AG20443 (cell line): ENCODE results near the gene TNFSF13B.

Source experiments
- DNase-seq: peaks from one replicate; pipeline ENCODE4 v3.0.0; 2012; ENCODE audit warnings: low spot score, mixed read lengths

The TNFSF13B gene

GRCh38 chr13:108350579-108350978, 81.1 kb downstream of the TNFSF13B start:
- DNase-seq, result no peak

GRCh38 chr13:108352599-108352998, 83.1 kb downstream of the TNFSF13B start:
- no peak for DNase-seq

- DNase-seq, result no peak
These were observed 87.7 kb downstream of the TNFSF13B start for GRCh38 chr13:108357228-108357627.
